KOPT-K1 (cell line): ENCODE data around the gene UPK3A.

ENCODE experiments used
- H3K27ac ChIP-seq: fragments of 200-600 bp; sonication (generic); 2 replicates; pipeline ENCODE4 v1.5.1; 2016; ENCODE audit warnings: antibody characterized with exemption, mild to moderate bottlenecking, low read depth, low read length; ENCODE audit not compliant: poor library complexity, severe bottlenecking
- H3K36me3 ChIP-seq: fragments of 200-600 bp; sonication (generic); 2 replicates; pipeline ENCODE4 v1.5.1; 2017; ENCODE audit warnings: antibody characterized with exemption, mild to moderate bottlenecking, low read length, moderate library complexity; ENCODE audit not compliant: insufficient read depth
- H3K9me3 ChIP-seq: fragments of 200-600 bp; sonication (generic); 2 replicates; pipeline ENCODE4 v1.5.1; 2017; ENCODE audit warnings: antibody characterized with exemption, low read length, mild to moderate bottlenecking; ENCODE audit not compliant: insufficient read depth, poor library complexity, severe bottlenecking

The UPK3A gene

GRCh38 chr22:45306139-45306538 is 21.4 kb downstream of the UPK3A start:
- Histone ChIP-seq H3K27ac (no peak overlapping the region), H3K36me3 (no peaks in the 10 kb centered on the region), H3K9me3 (no peaks in the 10 kb centered on the region)

- no peaks in the 10 kb centered on the region for H3K36me3 ChIP-seq
- H3K9me3 ChIP-seq, result no peaks in the 10 kb centered on the region
- H3K27ac ChIP-seq, result no peak overlapping the region
Observed at GRCh38 chr22:45308391-45308956, 23.7 kb downstream of the UPK3A start.

- H3K36me3 ChIP-seq, result no peaks in the 10 kb centered on the region
- H3K27ac ChIP-seq, result peak overlapping the region; percentile 60
- H3K9me3 ChIP-seq, result no peaks in the 10 kb centered on the region
Observed at GRCh38 chr22:45308957-45309421, 24.2 kb downstream of the UPK3A start.

- Histone ChIP-seq H3K27ac (peak within 1 kb of the TSS; percentile 60), H3K36me3 (no peaks in the 10 kb centered on the region), H3K9me3 (no peaks in the 10 kb centered on the region)
Observed at GRCh38 chr22:45309422-45310227, 24.9 kb downstream of the UPK3A start, which contains the start of gene FAM118A. Gene FAM118A (plus strand): TSS chr22:45309934. CDS start chr22:45322380, 12,446 bp downstream.

GRCh38 chr22:45310331-45310976 is 25.7 kb downstream of the UPK3A start:
- Histone ChIP-seq H3K27ac (peak overlapping the region; percentile 60), H3K36me3 (no peaks in the 10 kb centered on the region), H3K9me3 (no peaks in the 10 kb centered on the region)

GRCh38 chr22:45310977-45311531 is 26.3 kb downstream of the UPK3A start:
- Histone ChIP-seq H3K36me3 (no peaks in the 10 kb centered on the region), H3K9me3 (no peaks in the 10 kb centered on the region), H3K27ac (no peak overlapping the region)

- H3K27ac ChIP-seq, result no peak overlapping the region
- no peaks in the 10 kb centered on the region for H3K9me3 ChIP-seq
- no peaks in the 10 kb centered on the region for H3K36me3 ChIP-seq
Observed at GRCh38 chr22:45312415-45312814, 27.7 kb downstream of the UPK3A start.

- Histone ChIP-seq H3K36me3 (no peaks in the 10 kb centered on the region), H3K27ac (no peak overlapping the region), H3K9me3 (no peaks in the 10 kb centered on the region)
Observed at GRCh38 chr22:45312856-45313255, 28.1 kb downstream of the UPK3A start.

GRCh38 chr22:45314054-45314721 is 29.4 kb downstream of the UPK3A start:
- H3K36me3 ChIP-seq, result no peaks in the 10 kb centered on the region
- H3K27ac ChIP-seq, result no peak overlapping the region
- no peaks in the 10 kb centered on the region for H3K9me3 ChIP-seq

GRCh38 chr22:45314786-45315185 is 30.0 kb downstream of the UPK3A start:
- no peaks in the 10 kb centered on the region for H3K36me3 ChIP-seq
- H3K27ac ChIP-seq, result no peak overlapping the region
- H3K9me3 ChIP-seq, result no peaks in the 10 kb centered on the region

- no peaks in the 10 kb centered on the region for H3K36me3 ChIP-seq
- no peaks in the 10 kb centered on the region for H3K9me3 ChIP-seq
- no peak overlapping the region for H3K27ac ChIP-seq
Observed at GRCh38 chr22:45316796-45317526, 32.2 kb downstream of the UPK3A start.

GRCh38 chr22:45317551-45318167 is 32.9 kb downstream of the UPK3A start:
- Histone ChIP-seq H3K27ac (no peak overlapping the region), H3K9me3 (no peaks in the 10 kb centered on the region), H3K36me3 (peaks cover 4% of the 10 kb centered on the region; the same call in 1 of the 2 replicates)

GRCh38 chr22:45318168-45318557 is 33.4 kb downstream of the UPK3A start:
- Histone ChIP-seq H3K36me3 (peaks cover 9% of the 10 kb centered on the region; the same call in 1 of the 2 replicates), H3K27ac (peak overlapping the region; percentile 17), H3K9me3 (no peaks in the 10 kb centered on the region)
